Suprapubic skin (tissue), 4 donors: ENCODE results near the gene RAB3GAP2. TPM values are rescaled to one million over a fixed set of nuclear protein-coding genes. Genes with fewer than 3 reads are reported as not detected.
"Not testable (repeated sequence)": the region's sequence is repeated elsewhere in the genome, so short reads cannot be mapped to it uniquely, and the experiment has no call there.

Source experiments
- DNase-seq, 2 donors: peaks; one replicate each; pipeline ENCODE4 v3.0.0-alpha.2; 2019; ENCODE audit warnings: low spot score in 2 of 2
- H3K27ac ChIP-seq: fragments of 200-600 bp; sonication (generic); one replicate; pipeline ENCODE4 v1.5.1; 2019
- H3K27me3 ChIP-seq: fragments of 200-600 bp; sonication (generic); one replicate; pipeline ENCODE4 v1.5.1; 2019
- H3K36me3 ChIP-seq: fragments of 200-600 bp; sonication (generic); one replicate; pipeline ENCODE4 v1.5.1; 2019
- H3K4me1 ChIP-seq: fragments of 200-600 bp; sonication (generic); one replicate; pipeline ENCODE4 v1.5.1; 2019
- H3K4me3 ChIP-seq: fragments of 200-600 bp; sonication (generic); one replicate; pipeline ENCODE4 v1.5.1; 2019; ENCODE audit warnings: mild to moderate bottlenecking
- H3K9me3 ChIP-seq: fragments of 200-600 bp; sonication (generic); one replicate; pipeline ENCODE4 v1.5.1; 2019
- EP300 ChIP-seq: sonication (generic); formaldehyde crosslinking; IDR thresholded peaks from one replicate; pipeline ENCODE4 v1.6.1; 2017; ENCODE audit warnings: antibody characterized with exemption
- POLR2A ChIP-seq, 2 donors: fragments of 450-650 bp; IDR thresholded peaks; one replicate each; pipeline ENCODE4 v1.6.1; 2017; ENCODE audit warnings: antibody characterized with exemption in 2 of 2, mild to moderate bottlenecking in 2 of 2, moderate library complexity in 2 of 2
- POLR2AphosphoS5 ChIP-seq, 3 donors: sonication (generic); formaldehyde crosslinking; IDR thresholded peaks; one replicate each; pipeline ENCODE4 v1.6.1; 2017; ENCODE audit warnings: antibody characterized with exemption in 3 of 3
- WGBS: methylation state at CpG from one replicate; pipeline ENCODE4 v1.1.5; 2018; 5-methylcytosine and 5-hydroxymethylcytosine counted together
- total RNA-seq, 4 donors: library from RNA; depleted of rRNA; stranded (reverse); fragments of >200 nt; gene quantifications; one replicate each; pipeline ENCODE4 v1.1.0, GENCODE V29; 2016
- TF ChIP-seq, protein P1 (sequence below), 2 donors: fragments of 200-600 bp in 1 of 2; fragments of 450-650 bp in 1 of 2; sonication (generic) in 1 of 2; IDR thresholded peaks; one replicate each; pipeline ENCODE4 v1.5.1; 2016 to 2019; ENCODE audit warnings: antibody characterized with exemption in 2 of 2, mild to moderate bottlenecking in 1 of 2, moderate library complexity in 1 of 2

Gene RAB3GAP2
- total RNA-seq, 4 donors from 2014 or later = 15.3 to 31.8 (median 18.3) TPM

DNA sequence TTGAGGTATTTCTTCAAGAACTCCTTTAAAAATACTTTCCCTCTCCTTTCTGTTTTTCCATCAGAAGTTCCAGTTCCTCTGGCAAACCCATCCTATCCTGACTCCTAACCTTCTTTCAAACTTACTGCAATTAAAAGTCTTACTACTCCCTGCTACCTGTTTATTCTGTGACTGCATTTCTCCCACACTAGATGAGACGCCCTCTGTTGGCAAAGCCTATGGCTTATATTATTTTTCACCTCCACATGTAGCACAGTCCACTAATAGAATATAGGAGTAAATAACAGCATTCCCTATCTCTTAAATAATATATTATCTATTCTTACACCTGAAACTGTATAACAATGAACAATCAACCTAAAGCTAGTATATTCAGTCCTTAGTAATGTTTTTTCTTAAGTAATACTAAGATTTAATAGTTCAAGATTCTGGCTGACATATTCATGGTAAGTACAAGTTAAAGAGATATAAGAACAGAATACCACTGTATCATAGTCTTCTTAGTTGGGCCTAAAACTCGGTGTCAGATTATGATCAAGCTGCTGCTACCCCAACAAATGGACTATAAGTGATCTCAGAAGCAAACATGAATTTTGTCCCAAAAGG is 54.8 kb downstream of the RAB3GAP2 start:
- no peaks in the 10 kb centered on the region for H3K9me3 ChIP-seq
- no peak overlapping the region for H3K4me3 ChIP-seq
- no peak overlapping the region for H3K27ac ChIP-seq
- DNase-seq = no peak
- no peaks in the 10 kb centered on the region for H3K36me3 ChIP-seq
- TF ChIP-seq, protein P1, sequence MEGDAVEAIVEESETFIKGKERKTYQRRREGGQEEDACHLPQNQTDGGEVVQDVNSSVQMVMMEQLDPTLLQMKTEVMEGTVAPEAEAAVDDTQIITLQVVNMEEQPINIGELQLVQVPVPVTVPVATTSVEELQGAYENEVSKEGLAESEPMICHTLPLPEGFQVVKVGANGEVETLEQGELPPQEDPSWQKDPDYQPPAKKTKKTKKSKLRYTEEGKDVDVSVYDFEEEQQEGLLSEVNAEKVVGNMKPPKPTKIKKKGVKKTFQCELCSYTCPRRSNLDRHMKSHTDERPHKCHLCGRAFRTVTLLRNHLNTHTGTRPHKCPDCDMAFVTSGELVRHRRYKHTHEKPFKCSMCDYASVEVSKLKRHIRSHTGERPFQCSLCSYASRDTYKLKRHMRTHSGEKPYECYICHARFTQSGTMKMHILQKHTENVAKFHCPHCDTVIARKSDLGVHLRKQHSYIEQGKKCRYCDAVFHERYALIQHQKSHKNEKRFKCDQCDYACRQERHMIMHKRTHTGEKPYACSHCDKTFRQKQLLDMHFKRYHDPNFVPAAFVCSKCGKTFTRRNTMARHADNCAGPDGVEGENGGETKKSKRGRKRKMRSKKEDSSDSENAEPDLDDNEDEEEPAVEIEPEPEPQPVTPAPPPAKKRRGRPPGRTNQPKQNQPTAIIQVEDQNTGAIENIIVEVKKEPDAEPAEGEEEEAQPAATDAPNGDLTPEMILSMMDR (IDR thresholded peaks at IDR 0.05) = peak in 1 of 2 donors; percentile 8
- TF ChIP-seq POLR2A (IDR thresholded peaks at IDR 0.05) = no peak
- H3K27me3 ChIP-seq = no peaks in the 10 kb centered on the region
- peaks cover 9% of the 10 kb centered on the region for H3K4me1 ChIP-seq
- WGBS = 77% methylated on average over 2 of the region's 2 CpGs

DNA sequence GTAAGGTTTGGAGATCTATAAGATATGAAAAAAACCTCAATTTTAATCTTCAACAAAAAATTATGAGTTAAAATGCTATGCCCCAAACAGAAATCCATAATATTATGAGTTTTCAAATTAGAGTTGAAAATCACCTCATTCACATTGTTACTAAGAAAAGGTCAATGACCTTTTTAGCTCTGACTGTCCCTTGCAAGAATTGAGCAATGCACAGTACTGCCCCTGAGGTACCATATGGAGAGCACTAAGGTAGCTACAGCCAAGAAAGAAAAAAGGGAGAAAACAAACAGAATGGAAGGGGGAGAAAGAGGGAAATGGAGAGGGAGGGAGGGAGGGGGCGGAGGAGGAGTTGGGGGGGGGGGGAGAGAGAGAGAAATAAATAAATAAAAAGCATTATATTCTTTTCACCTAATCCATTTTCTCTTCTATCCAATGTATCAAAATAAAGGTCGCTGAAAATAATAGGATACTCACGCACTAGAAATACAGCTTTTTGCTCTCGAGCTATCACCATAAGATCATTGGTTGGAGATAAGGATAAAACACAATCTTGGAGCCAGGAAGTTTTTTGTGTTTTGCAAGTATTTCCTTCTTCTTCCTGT is 58.8 kb downstream of the RAB3GAP2 start:
- DNase-seq = no peak
- Histone ChIP-seq H3K4me1 (peaks cover 3% of the 10 kb centered on the region), H3K27me3 (no peaks in the 10 kb centered on the region), H3K4me3 (no peak overlapping the region), H3K27ac (no peak overlapping the region), H3K9me3 (no peaks in the 10 kb centered on the region), H3K36me3 (peaks cover 24% of the 10 kb centered on the region)
- TF ChIP-seq, protein P1 (IDR thresholded peaks at IDR 0.05) = no peak
- TF ChIP-seq EP300 (no peak), POLR2AphosphoS5 (IDR thresholded peaks at IDR 0.05) (no peak), POLR2A (IDR thresholded peaks at IDR 0.05) (no peak)
- whole genome bisulfite sequencing = 94% methylated on average over 4 of the region's 4 CpGs

DNA sequence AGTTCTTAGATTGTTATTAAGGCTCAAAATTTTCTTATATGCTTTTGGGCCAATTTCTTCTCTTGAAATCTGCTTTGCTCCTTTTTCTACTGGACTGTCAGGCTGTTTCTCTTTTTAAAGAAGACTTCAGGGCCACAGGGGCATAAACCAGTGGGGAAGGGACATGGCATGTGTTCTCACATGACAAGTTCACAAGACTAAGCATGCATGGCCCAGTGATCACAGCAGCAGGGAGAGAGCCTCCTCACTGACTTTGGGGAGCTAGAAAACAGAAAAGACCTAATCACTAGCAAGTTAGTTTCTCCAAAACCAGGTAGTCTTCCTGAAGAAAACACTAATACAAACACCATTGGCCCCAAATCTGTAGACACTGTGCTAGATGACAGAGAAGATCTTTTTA is 64.8 kb downstream of the RAB3GAP2 start:
- TF ChIP-seq POLR2A (IDR thresholded peaks at IDR 0.05) (no peak), EP300 (no peak), POLR2AphosphoS5 (IDR thresholded peaks at IDR 0.05) (no peak)
- TF ChIP-seq, protein P1 (IDR thresholded peaks at IDR 0.05) = no peak
- H3K27me3 ChIP-seq = no peaks in the 10 kb centered on the region

DNA sequence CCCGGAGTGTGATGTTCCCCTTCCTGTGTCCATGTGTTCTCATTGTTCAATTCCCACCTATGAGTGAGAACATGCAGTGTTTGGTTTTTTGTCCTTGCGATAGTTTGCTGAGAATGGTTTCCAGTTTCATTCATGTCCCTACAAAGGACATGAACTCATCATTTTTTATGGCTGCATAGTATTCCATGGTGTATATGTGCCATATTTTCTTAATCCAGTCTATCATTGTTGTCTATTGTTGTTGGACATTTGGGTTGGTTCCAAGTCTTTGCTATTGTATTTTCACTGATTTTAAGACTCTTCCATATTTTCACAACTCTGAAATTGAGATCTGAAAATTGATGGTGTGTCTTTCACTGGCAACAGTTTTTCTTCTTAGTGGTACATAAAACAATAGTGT is 67.5 kb downstream of the RAB3GAP2 start:
- not testable (repeated sequence) for H3K4me3 ChIP-seq, H3K27ac ChIP-seq, H3K9me3 ChIP-seq, DNase-seq, H3K4me1 ChIP-seq, H3K27me3 ChIP-seq
- WGBS = 100% methylated on average over 2 of the region's 2 CpGs
- H3K36me3 ChIP-seq = peaks cover 78% of the 10 kb centered on the region

More for the DNA sequence above, 64.8 kb downstream of the RAB3GAP2 start:
- no peaks in the 10 kb centered on the region for H3K4me1 ChIP-seq
- no peak for DNase-seq
- H3K27ac ChIP-seq = no peak overlapping the region
- no peaks in the 10 kb centered on the region for H3K9me3 ChIP-seq
- H3K4me3 ChIP-seq = no peak overlapping the region
- H3K36me3 ChIP-seq = peaks cover 62% of the 10 kb centered on the region

DNA sequence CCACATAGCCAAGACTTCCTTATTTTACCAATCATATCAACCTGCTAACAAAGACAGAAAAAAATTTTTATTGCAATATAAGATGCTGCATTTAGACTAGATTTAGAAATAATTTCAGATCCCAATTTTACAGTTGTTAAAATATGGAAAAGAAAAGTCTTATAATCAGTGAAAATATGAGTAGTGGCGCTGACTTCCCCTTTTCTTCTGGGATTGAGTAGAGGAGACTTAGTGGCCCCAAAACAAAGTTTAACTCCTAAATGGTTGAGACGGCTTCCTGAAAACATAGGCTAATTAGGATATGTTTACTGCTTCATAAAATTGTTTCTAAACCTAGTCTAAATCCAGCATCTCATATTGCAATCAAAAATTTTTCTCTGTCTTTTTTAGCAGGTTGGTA is 68.4 kb downstream of the RAB3GAP2 start:
- H3K27me3 ChIP-seq = no peaks in the 10 kb centered on the region
- peaks cover 78% of the 10 kb centered on the region for H3K36me3 ChIP-seq
- no peak for TF ChIP-seq EP300
- no peak for TF ChIP-seq POLR2A (IDR thresholded peaks at IDR 0.05)
- TF ChIP-seq, protein P1 (IDR thresholded peaks at IDR 0.05) = no peak
- TF ChIP-seq POLR2AphosphoS5 (IDR thresholded peaks at IDR 0.05) = no peak
- H3K4me1 ChIP-seq = no peaks in the 10 kb centered on the region
- 93% methylated on average over 2 of the region's 2 CpGs for WGBS
- H3K9me3 ChIP-seq = no peaks in the 10 kb centered on the region
- H3K27ac ChIP-seq = no peak overlapping the region
- no peak for DNase-seq
- H3K4me3 ChIP-seq = no peak overlapping the region
